ENCODE measurements around the gene KRTAP27-1. TPM values are rescaled to one million over a fixed set of nuclear protein-coding genes. Genes with fewer than 3 reads are reported as not detected.

Gene KRTAP27-1, protein sequence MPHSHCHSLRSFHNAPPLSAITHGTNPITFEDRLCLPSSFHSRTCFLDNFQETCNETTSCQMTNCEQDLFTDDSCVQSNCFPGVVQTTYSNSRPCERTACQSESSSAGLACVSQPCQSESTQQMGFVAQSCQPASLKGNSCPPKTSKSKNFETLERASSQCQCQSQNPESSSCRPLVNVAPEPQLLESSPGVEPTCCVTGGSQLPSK
- total RNA-seq: not detected in 2 replicates

DNA sequence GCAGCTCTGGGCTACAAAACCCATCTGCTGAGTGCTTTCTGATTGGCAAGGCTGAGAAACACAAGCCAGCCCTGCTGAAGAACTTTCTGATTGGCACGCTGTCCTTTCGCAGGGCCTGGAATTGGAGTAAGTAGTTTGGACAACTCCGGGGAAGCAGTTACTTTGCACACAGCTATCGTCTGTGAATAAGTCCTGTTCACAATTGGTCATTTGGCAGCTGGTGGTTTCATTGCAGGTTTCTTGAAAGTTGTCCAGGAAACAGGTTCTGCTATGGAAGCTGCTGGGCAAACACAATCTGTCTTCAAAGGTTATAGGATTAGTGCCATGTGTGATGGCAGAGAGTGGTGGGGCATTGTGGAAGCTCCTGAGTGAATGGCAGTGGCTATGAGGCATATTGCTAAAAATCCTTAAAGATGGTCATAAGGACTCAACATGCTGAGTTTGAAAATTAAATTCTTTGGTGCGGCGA, at the start of gene KRTAP27-1:
Gene KRTAP27-1 (minus strand): TSS at position 419 of the 469 bp plus-strand sequence. CDS start 26 bp downstream, at position 393.

DNA sequence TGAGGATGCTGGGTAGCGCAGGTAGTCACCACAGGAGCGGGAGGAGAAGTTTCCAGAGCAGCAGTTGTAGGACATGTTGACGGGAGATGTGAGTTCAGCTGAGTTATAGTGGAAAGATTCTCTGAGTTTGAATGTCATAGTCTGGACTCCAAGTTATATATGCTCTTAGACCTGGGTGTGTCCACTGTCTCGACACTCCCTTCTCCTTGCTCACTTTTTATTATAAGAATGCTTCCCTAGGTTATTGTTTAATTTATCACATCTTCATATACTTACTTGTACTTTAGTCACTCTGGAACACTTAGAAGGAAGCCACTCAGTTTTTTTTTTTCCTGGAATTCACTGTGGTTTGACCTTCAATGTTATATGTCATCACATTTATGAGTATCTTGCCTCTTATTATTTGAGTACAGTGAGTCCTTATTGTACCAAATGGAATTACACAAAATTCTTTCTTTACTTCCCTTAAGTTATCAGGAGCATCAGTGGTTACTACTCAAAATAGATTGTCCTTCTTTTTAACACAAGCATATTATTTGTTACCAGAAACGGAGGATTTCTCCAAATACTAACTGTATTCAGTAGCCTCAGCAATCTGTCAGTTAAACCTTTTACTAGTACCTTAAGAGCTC, 34.8 kb upstream of the KRTAP27-1 start, which contains the start of gene KRTAP13-2:
Gene KRTAP13-2 (minus strand): TSS at position 133 of the 632 bp plus-strand sequence. CDS start 58 bp downstream, at position 75.

DNA sequence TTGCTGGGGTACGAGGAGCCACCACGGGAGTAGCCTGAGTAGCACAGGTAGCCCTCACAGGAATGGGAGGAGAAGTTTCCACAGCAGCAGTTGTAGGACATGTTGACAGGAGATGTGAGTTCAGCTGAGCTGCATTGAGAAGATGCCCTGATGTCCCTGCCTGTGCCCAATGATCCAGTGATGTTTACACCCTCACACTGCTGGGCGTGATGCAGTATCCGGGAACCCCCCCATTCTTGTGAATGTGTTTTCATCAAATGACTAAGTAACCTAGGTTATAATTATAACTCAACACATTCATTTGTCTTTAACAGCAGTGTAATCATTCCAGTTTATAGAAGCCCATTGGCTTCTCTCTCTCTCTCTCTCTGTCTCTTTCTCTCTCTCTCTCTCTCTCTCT, 11.0 kb upstream of the KRTAP27-1 start, which contains the start of gene KRTAP23-1:
Gene KRTAP23-1 (minus strand): TSS at position 101 of the 400 bp plus-strand sequence. CDS start 0 bp downstream, at position 101.

DNA sequence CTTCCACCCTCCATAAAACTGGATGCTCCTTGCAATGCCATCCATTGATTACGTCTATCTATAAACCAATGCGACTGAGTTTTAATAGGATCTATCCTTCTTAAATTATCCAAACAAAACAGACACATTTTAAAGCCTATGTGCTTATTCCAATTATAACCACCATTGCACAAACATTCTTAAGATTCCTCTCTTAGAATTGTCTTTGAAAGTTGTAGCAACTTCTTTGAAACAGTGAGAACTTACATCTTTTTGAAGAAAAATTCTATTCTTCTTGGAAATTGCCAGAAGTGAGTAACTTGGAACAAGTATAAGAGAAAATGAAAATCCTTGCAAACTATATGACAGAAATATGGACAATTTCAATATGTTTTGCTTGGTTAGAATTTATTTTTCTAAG, 17.3 kb downstream of the KRTAP27-1 start, which contains the start of gene KRTAP26-1:
Gene KRTAP26-1 (minus strand): TSS at position 101 of the 400 bp plus-strand sequence. CDS start 280 bp downstream, outside the sequence.

DNA sequence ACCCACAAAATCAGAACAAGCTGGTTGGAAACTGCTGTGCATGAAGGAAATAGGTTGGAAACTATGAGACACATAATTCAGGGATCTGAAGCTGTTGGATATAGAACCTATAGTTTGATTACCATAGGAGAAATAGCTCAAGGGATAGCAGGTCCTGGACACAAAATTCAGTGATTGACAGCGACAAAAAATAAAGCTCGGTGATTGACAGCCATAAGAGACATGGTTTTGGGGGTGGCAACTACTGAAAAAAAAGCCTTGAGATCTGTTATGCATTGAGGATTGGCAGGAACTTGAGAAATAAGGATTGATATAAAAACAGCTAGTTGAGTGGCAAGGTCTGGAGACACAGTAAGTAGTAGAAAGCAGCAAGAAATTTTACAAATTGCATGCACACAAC, 48.3 kb downstream of the KRTAP27-1 start, which contains the start of gene KRTAP25-1:
Gene KRTAP25-1 (minus strand): TSS at position 300 of the 400 bp plus-strand sequence. CDS start 24 bp downstream, at position 276.

Other genes starting within 250 kb of the KRTAP27-1 start
- gene CLDN17, start 170.9 kb downstream of the KRTAP27-1 start, total RNA-seq: not detected in 2 replicates
- not detected in 2 replicates for gene CLDN8, start 121.6 kb downstream of the KRTAP27-1 start, total RNA-seq
- not detected in 2 replicates for gene KRTAP24-1, start 54.7 kb downstream of the KRTAP27-1 start, total RNA-seq
- not detected in 2 replicates for gene KRTAP25-1, start 48.2 kb downstream of the KRTAP27-1 start, total RNA-seq
- not detected in 2 replicates for gene KRTAP26-1, start 17.4 kb downstream of the KRTAP27-1 start, total RNA-seq
- not detected in 2 replicates for gene KRTAP23-1, start 10.9 kb upstream of the KRTAP27-1 start, total RNA-seq
- not detected in 2 replicates for gene KRTAP13-2, start 34.6 kb upstream of the KRTAP27-1 start, total RNA-seq
- gene KRTAP13-1, start 58.3 kb upstream of the KRTAP27-1 start, total RNA-seq: not detected in 2 replicates
- gene KRTAP13-3, start 88.2 kb upstream of the KRTAP27-1 start, total RNA-seq: not detected in 2 replicates
- gene KRTAP13-4, start 92.5 kb upstream of the KRTAP27-1 start, total RNA-seq: not detected in 2 replicates
- not detected in 2 replicates for gene KRTAP15-1, start 102.6 kb upstream of the KRTAP27-1 start, total RNA-seq
- gene KRTAP19-1, start 142.7 kb upstream of the KRTAP27-1 start, total RNA-seq: not detected in 2 replicates
- not detected in 2 replicates for gene KRTAP19-2, start 149.7 kb upstream of the KRTAP27-1 start, total RNA-seq
- gene KRTAP19-3, start 154.3 kb upstream of the KRTAP27-1 start, total RNA-seq: not detected in 2 replicates
- not detected in 2 replicates for gene KRTAP19-4, start 159.5 kb upstream of the KRTAP27-1 start, total RNA-seq
- gene KRTAP19-5, start 164.4 kb upstream of the KRTAP27-1 start, total RNA-seq: not detected in 2 replicates
- gene KRTAP19-6, start 204.2 kb upstream of the KRTAP27-1 start, total RNA-seq: not detected in 2 replicates
- gene KRTAP19-7, start 223.6 kb upstream of the KRTAP27-1 start, total RNA-seq: not detected in 2 replicates

Measured in cardiac atrium fibroblast (primary cell).